Stomach (tissue), 4 donors: Measurements from ENCODE around the gene APBA1.

ENCODE experiments used
- EP300 ChIP-seq: sonication (generic); formaldehyde crosslinking; IDR thresholded peaks from one replicate; pipeline ENCODE4 v1.6.1; 2017; ENCODE audit warnings: antibody characterized with exemption
- POLR2A ChIP-seq, 4 donors: fragments of 450-650 bp; IDR thresholded peaks; one replicate each; pipeline ENCODE4 v1.6.1; 2016; ENCODE audit warnings: antibody characterized with exemption in 4 of 4, control low read depth in 2 of 4, mild to moderate bottlenecking in 1 of 4, moderate library complexity in 1 of 4
- TF ChIP-seq, protein P1 (sequence below), 7 experiments: fragments of 450-650 bp in 4 of 7; fragments of 200-600 bp in 3 of 7; sonication (generic) in 3 of 7; IDR thresholded peaks; one replicate each; pipeline ENCODE4 v1.5.1; 2016 to 2019; ENCODE audit warnings: antibody characterized with exemption in 7 of 7, control low read depth in 2 of 7, mild to moderate bottlenecking in 1 of 7

GRCh38 chr9:69425136-69425801 lies 246.9 kb downstream of the APBA1 start:
- TF ChIP-seq, protein P1, sequence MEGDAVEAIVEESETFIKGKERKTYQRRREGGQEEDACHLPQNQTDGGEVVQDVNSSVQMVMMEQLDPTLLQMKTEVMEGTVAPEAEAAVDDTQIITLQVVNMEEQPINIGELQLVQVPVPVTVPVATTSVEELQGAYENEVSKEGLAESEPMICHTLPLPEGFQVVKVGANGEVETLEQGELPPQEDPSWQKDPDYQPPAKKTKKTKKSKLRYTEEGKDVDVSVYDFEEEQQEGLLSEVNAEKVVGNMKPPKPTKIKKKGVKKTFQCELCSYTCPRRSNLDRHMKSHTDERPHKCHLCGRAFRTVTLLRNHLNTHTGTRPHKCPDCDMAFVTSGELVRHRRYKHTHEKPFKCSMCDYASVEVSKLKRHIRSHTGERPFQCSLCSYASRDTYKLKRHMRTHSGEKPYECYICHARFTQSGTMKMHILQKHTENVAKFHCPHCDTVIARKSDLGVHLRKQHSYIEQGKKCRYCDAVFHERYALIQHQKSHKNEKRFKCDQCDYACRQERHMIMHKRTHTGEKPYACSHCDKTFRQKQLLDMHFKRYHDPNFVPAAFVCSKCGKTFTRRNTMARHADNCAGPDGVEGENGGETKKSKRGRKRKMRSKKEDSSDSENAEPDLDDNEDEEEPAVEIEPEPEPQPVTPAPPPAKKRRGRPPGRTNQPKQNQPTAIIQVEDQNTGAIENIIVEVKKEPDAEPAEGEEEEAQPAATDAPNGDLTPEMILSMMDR (IDR thresholded peaks at IDR 0.05) = no peak
- TF ChIP-seq EP300 (no peak), POLR2A (IDR thresholded peaks at IDR 0.05) (no peak)
